GM20000 (cell line): ENCODE data around the gene CDADC1.

Source experiments
- DNase-seq: peaks from one replicate; pipeline ENCODE4 v3.0.0; 2012; ENCODE audit warnings: low spot score
- TF ChIP-seq, protein P1 (sequence below): IDR thresholded peaks from 2 replicates; pipeline ENCODE4 v1.5.1; 2012; ENCODE audit warnings: mild to moderate bottlenecking, control low read depth; ENCODE audit errors: extremely low read depth, missing control alignments

The CDADC1 gene

DNA sequence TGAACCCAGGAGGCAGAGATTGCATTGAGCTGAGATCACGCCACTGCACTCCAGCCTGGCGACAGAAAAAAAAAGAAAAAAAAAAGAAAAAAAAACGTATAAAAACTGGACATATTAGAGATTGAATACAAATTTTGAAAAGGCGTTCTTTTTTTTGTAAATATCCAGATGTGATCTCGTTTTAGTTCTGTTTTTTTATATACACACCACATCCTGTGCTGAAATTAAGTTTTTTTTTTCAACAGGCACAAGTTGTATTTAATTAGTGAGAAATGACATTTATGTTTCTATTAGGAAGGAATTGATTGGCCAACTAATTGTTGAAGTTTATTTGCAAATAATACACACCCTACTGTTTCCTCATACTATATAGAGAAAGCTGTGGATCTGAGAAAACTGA lies 3.6 kb downstream of the CDADC1 start:
- TF ChIP-seq, protein P1, sequence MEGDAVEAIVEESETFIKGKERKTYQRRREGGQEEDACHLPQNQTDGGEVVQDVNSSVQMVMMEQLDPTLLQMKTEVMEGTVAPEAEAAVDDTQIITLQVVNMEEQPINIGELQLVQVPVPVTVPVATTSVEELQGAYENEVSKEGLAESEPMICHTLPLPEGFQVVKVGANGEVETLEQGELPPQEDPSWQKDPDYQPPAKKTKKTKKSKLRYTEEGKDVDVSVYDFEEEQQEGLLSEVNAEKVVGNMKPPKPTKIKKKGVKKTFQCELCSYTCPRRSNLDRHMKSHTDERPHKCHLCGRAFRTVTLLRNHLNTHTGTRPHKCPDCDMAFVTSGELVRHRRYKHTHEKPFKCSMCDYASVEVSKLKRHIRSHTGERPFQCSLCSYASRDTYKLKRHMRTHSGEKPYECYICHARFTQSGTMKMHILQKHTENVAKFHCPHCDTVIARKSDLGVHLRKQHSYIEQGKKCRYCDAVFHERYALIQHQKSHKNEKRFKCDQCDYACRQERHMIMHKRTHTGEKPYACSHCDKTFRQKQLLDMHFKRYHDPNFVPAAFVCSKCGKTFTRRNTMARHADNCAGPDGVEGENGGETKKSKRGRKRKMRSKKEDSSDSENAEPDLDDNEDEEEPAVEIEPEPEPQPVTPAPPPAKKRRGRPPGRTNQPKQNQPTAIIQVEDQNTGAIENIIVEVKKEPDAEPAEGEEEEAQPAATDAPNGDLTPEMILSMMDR: no peak
- DNase-seq: no peak

DNA sequence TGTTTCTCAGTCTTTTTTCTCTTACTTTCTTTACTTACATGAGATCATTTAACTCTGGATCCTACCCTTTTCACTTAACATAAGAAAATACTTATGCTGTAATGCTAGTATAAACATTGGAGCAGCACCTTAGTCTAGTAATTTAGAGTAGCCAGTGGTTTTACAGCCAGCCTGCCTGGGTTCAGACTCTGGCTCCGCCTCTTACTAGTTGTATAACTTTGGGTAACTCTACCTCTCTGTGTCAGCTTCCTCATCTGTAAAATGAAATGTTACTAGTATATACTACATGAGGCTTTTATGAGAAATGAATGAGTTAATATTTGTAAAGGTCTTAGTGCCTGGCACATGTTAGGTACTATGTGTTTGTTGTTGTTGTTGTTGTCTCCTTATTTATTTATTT lies 5.6 kb downstream of the CDADC1 start:
- no peak for DNase-seq
- TF ChIP-seq, protein P1: no peak

DNA sequence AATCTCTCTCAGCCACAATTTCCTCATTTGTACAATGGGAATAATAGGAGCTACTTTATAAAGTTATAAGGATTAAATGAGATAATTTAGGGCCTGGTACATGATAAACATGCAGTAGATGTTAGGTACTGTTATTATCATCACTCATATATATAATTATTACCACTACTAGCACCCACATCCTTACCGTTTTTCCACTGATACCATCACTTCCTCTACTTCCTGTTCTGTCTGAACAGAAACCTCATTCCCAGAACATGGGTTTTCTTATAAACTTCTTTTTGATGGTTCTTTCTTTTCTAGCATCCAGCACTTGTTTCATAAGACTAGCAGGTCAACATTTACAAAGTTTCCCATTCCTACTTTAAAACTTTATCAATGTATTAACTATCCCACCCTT lies 6.3 kb downstream of the CDADC1 start:
- no peak for DNase-seq

DNA sequence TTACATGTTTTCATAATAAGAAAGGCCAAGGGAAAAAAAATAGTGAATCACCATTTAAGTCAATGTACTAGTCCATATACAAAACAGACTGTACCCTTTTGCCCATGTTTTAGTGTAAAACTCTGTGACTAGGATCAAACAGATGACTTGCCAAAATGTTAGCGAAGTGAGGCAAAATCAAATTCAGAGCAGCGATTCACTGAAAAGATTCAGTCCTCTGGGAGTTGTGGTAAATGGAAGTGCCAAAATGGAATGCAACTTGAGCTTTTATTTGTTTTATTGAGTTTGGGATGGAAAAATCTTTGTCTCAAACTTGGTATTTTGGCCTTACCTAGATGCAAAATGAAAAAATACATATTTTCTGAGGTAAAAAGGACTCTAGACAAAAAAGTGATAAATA lies 9.1 kb downstream of the CDADC1 start:
- TF ChIP-seq, protein P1: no peak
- DNase-seq: no peak

More for the DNA sequence above, 6.3 kb downstream of the CDADC1 start:
- TF ChIP-seq, protein P1: no peak

DNA sequence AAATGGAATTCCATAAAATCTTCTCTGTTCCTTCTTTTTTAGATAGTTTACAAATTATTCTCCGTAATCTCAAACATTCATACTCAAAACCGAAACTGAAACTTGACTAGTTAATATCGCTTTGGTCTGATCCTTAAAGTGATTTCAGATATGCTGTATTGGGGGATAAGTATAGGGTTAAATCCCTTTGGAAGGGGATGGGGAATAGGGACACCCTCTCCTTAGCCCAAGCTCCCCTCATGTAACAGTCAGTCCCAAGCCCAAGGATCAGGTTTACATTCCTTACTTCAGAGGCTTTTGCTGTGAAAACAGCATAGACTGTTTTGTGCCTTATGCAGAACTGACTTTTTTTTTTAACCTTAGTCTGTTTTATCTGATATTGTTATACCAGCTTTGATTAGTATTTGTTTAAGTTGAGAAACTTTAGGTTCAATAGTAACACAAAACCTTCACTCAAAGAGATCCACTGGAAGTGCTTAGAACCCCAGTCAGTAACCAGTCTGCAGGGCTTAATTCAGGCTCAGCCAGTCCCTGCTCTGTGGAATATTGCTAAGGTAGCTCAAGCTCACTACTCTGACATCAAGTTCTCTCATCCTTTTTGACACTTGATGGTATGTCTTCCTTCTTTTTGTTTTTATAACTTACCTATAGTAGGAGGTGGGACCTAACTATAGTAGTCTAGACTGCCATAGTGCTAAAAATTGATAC lies 10.5 kb downstream of the CDADC1 start:
- TF ChIP-seq, protein P1: no peak
- peak; percentile 6 for DNase-seq

DNA sequence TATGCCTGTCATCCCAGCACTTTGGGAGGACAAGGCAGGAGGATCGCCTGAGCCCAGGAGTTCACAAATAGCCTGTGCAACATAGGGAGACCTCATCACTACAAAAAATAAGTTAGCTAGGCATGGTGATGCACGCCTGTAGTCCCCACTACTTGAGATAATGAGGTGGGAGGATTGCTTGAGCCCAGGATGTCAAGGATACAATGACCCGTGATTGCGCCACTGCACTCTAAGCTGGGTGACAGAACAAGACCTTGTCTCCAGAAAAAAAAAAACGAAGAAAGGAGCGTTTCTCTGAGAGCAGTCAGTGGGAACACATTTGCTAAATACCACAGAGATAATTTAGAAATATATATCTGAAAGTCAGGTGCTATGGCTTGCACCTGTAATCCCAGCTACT lies 11.9 kb downstream of the CDADC1 start:
- TF ChIP-seq, protein P1: no peak
- no peak for DNase-seq

DNA sequence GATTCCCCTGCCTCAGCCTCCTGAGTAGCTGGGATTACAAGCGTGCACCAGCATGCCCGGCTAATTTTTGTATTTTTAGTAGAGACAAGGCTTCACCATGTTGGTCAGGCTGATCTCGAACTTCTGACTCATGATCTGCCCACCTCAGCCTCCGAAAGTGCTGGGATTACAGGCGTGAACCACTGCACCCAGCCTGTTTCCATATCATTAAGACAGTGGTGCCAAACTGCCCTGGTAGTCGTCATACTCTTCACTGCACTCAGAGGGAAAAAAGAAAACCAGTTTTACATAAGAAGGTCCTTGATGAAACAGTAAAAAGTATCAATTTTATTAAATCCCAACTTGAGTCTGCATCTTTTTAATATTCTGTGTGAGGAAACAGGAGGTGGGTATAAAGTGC lies 14.9 kb downstream of the CDADC1 start:
- no peak for DNase-seq
- TF ChIP-seq, protein P1: no peak
